HUES6 (cell line): ENCODE measurements around the gene CYTH1.

ENCODE experiments used
- H3K27ac ChIP-seq: 2 replicates; pipeline ENCODE4 v1.7.0; 2013; ENCODE audit warnings: low read depth, mild to moderate bottlenecking, low read length, inconsistent platforms
- H3K27me3 ChIP-seq: 2 replicates; pipeline ENCODE4 v1.6.1; 2013; ENCODE audit warnings: low read length; ENCODE audit not compliant: control insufficient read depth, insufficient read depth
- H3K36me3 ChIP-seq: 2 replicates; pipeline ENCODE4 v1.6.1; 2013; ENCODE audit warnings: low read length; ENCODE audit not compliant: control insufficient read depth, insufficient read depth
- H3K4me1 ChIP-seq: 2 replicates; pipeline ENCODE4 v1.6.1; 2013; ENCODE audit warnings: low read length; ENCODE audit not compliant: control insufficient read depth, insufficient read depth
- H3K4me3 ChIP-seq: 2 replicates; pipeline ENCODE4 v1.5.1; 2013; ENCODE audit warnings: low read depth, low read length
- H3K9ac ChIP-seq: one replicate; pipeline ENCODE4 v1.6.1; 2013; ENCODE audit warnings: mild to moderate bottlenecking, low read length
- H3K9me3 ChIP-seq: 2 replicates; pipeline ENCODE4 v1.6.1; 2013; ENCODE audit warnings: low read depth, low read length; ENCODE audit not compliant: control insufficient read depth, insufficient read depth

CYTH1 gene

GRCh38 chr17:78719630-78720298, 62.3 kb downstream of the CYTH1 start:
- Histone ChIP-seq H3K9ac (no peak overlapping the region), H3K4me3 (no peak overlapping the region), H3K9me3 (no peaks in the 10 kb centered on the region), H3K27me3 (peaks cover 7% of the 10 kb centered on the region; the same call in 1 of the 2 replicates), H3K36me3 (no peaks in the 10 kb centered on the region), H3K27ac (no peak overlapping the region), H3K4me1 (peaks cover 44% of the 10 kb centered on the region)

DNA sequence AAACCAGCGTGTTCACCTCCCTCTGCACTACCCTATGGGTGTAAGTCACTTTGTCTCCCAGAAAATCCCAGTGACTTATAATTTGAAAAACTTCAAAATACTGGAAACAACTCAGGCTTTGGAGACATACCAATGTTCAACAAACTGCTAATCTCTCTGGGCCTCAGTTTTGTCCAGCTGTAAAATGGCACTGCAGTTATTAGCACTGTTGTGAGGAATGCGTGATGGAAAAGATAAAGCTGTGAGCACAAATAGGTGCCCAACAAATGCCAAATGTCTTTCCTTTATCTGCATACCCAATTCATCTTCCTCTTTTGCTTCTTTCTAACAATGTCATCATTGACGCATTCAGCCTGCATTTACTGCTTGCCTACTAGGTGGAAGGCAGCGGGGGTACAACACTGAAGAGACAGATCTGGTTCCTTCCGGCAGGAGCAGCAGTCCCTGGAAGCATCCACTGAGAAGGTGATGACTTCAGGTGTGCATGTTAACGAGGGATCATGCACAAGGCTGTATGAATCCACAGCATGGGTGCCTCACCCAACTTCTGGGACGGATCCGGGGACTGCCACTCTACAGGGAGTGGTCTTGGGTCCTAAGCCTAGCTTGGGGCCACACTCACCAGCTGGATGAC, 63.4 kb downstream of the CYTH1 start:
- H3K4me3 ChIP-seq = no peak overlapping the region

GRCh38 chr17:78717431-78717980, 64.6 kb downstream of the CYTH1 start:
- Histone ChIP-seq H3K9ac (no peak overlapping the region), H3K4me1 (peaks cover 22% of the 10 kb centered on the region), H3K9me3 (no peaks in the 10 kb centered on the region), H3K27me3 (peaks cover 7% of the 10 kb centered on the region; the same call in 1 of the 2 replicates), H3K36me3 (no peaks in the 10 kb centered on the region), H3K27ac (no peak overlapping the region), H3K4me3 (peak overlapping the region; percentile 12; the same call in 1 of the 2 replicates)

More for the DNA sequence above, 63.4 kb downstream of the CYTH1 start:
- H3K27me3 ChIP-seq = peaks cover 7% of the 10 kb centered on the region; the same call in 1 of the 2 replicates
- H3K9me3 ChIP-seq = no peaks in the 10 kb centered on the region
- H3K4me1 ChIP-seq = peaks cover 33% of the 10 kb centered on the region
- no peak overlapping the region for H3K9ac ChIP-seq
- H3K36me3 ChIP-seq = no peaks in the 10 kb centered on the region
- no peak overlapping the region for H3K27ac ChIP-seq

GRCh38 chr17:78716814-78717393, 65.2 kb downstream of the CYTH1 start:
- no peak overlapping the region for H3K27ac ChIP-seq
- H3K4me3 ChIP-seq = peak overlapping the region; percentile 12; the same call in 1 of the 2 replicates
- H3K9ac ChIP-seq = no peak overlapping the region
- H3K4me1 ChIP-seq = peaks cover 18% of the 10 kb centered on the region
- H3K27me3 ChIP-seq = peaks cover 7% of the 10 kb centered on the region; the same call in 1 of the 2 replicates
- H3K36me3 ChIP-seq = no peaks in the 10 kb centered on the region
- H3K9me3 ChIP-seq = no peaks in the 10 kb centered on the region

DNA sequence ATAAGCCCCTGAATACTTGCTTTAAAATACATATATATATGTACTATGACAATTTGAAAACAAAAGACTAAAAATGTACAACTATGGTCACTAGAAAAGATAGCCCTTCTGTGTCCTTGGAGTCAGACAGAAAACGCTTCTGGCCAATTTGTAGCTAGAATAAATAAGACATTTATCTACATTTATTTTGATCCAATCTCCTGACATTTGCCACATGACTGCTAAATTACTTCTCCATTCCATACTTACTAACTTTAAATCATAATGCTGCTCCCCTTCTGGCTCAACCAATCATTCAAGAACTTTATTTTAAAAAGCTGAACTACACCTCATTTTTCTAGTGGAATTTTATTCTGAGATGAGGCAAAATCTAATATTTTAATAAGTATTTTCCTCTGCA, 65.8 kb downstream of the CYTH1 start:
- Histone ChIP-seq H3K9me3 (no peaks in the 10 kb centered on the region), H3K9ac (no peak overlapping the region), H3K27ac (no peak overlapping the region), H3K4me1 (peaks cover 18% of the 10 kb centered on the region), H3K27me3 (peaks cover 7% of the 10 kb centered on the region; the same call in 1 of the 2 replicates), H3K36me3 (no peaks in the 10 kb centered on the region), H3K4me3 (no peak overlapping the region)

- Histone ChIP-seq H3K9ac (no peak overlapping the region), H3K4me3 (no peak overlapping the region), H3K4me1 (peaks cover 18% of the 10 kb centered on the region), H3K36me3 (no peaks in the 10 kb centered on the region), H3K27ac (no peak overlapping the region), H3K9me3 (no peaks in the 10 kb centered on the region), H3K27me3 (peaks cover 7% of the 10 kb centered on the region; the same call in 1 of the 2 replicates)
Measured at GRCh38 chr17:78715876-78716275, 66.2 kb downstream of the CYTH1 start.

- H3K4me1 ChIP-seq = peaks cover 18% of the 10 kb centered on the region
Measured at GRCh38 chr17:78715000-78715771, 66.9 kb downstream of the CYTH1 start.

DNA sequence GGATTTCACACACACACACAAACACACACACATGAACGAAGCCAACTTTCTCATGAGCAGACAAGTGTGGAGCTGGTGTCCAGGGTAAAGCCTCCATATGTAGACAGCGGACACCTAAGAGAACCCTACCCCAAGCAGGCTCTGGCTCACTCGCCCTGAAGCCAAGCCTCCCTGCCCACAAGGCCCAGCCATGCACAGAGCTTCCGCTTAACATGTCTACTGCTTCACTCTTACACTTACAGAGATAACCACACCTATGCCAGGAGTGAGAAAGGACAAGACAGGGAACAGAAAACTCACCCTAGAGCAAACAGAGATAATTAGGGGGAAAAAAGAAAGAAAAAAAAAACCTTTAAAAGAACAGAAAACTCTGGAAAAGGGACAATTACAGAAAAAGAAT, 67.5 kb downstream of the CYTH1 start:
- no peak overlapping the region for H3K27ac ChIP-seq
- H3K9me3 ChIP-seq = no peaks in the 10 kb centered on the region
- peaks cover 18% of the 10 kb centered on the region for H3K4me1 ChIP-seq
- peaks cover 7% of the 10 kb centered on the region; the same call in 1 of the 2 replicates for H3K27me3 ChIP-seq
- no peaks in the 10 kb centered on the region for H3K36me3 ChIP-seq
- H3K4me3 ChIP-seq = no peak overlapping the region
- no peak overlapping the region for H3K9ac ChIP-seq

More at GRCh38 chr17:78715000-78715771, 66.9 kb downstream of the CYTH1 start:
- Histone ChIP-seq H3K27ac (no peak overlapping the region), H3K27me3 (peaks cover 7% of the 10 kb centered on the region; the same call in 1 of the 2 replicates), H3K4me3 (no peak overlapping the region), H3K9ac (no peak overlapping the region), H3K36me3 (no peaks in the 10 kb centered on the region), H3K9me3 (no peaks in the 10 kb centered on the region)

GRCh38 chr17:78712043-78712442, 70.0 kb downstream of the CYTH1 start:
- H3K27ac ChIP-seq = no peak overlapping the region
- no peaks in the 10 kb centered on the region for H3K9me3 ChIP-seq
- H3K36me3 ChIP-seq = no peaks in the 10 kb centered on the region
- no peak overlapping the region for H3K9ac ChIP-seq
- H3K4me3 ChIP-seq = no peak overlapping the region
- peaks cover 6% of the 10 kb centered on the region; the same call in 1 of the 2 replicates for H3K27me3 ChIP-seq
- peaks cover 7% of the 10 kb centered on the region for H3K4me1 ChIP-seq

GRCh38 chr17:78710607-78711006, 71.5 kb downstream of the CYTH1 start:
- Histone ChIP-seq H3K27me3 (no peaks in the 10 kb centered on the region), H3K36me3 (no peaks in the 10 kb centered on the region), H3K27ac (no peak overlapping the region), H3K9me3 (no peaks in the 10 kb centered on the region), H3K4me3 (no peak overlapping the region), H3K4me1 (peaks cover 2% of the 10 kb centered on the region; the same call in 1 of the 2 replicates), H3K9ac (no peak overlapping the region)
